OCI-LY3 (cell line): ENCODE results near the gene RNF186.
"Not testable (repeated sequence)": the region's sequence is repeated elsewhere in the genome, so short reads cannot be mapped to it uniquely, and the experiment has no call there.

ENCODE experiments used
- H2AFZ ChIP-seq: fragments of 200-600, 300-600 bp; shearing (Covaris generic); 2 replicates; pipeline ENCODE4 v1.6.0; 2014; ENCODE audit warnings: antibody characterized with exemption, low read depth, low read length
- H3K27ac ChIP-seq: fragments of 200-600, 300-600 bp; sonication (generic); 2 replicates; pipeline ENCODE4 v1.5.1; 2014; ENCODE audit warnings: mild to moderate bottlenecking, low read length, moderate library complexity, mixed read lengths
- H3K27me3 ChIP-seq: fragments of 200-600, 300-600 bp; sonication (generic); 2 replicates; pipeline ENCODE4 v1.6.1; 2014; ENCODE audit warnings: low read depth, low read length, mixed read lengths
- H3K36me3 ChIP-seq: fragments of 200-600, 300-600 bp; sonication (generic); replicated peaks from 2 replicates; pipeline ENCODE3; 2014; ENCODE audit warnings: low read depth, low read length, mixed read lengths
- H3K4me1 ChIP-seq: fragments of 300-600, 200-600 bp; sonication (generic); 2 replicates; pipeline ENCODE4 v1.6.1; 2014; ENCODE audit warnings: low read length, mixed read lengths
- H3K4me2 ChIP-seq: fragments of 200-600, 300-600 bp; sonication (generic); 2 replicates; pipeline ENCODE4 v1.6.1; 2014; ENCODE audit warnings: low read length, mixed read lengths
- H3K4me3 ChIP-seq: fragments of 300-600, 200-600 bp; sonication (generic); 2 replicates; pipeline ENCODE4 v1.5.1; 2014; ENCODE audit warnings: antibody characterized with exemption, mild to moderate bottlenecking, low read length, moderate library complexity
- H3K79me2 ChIP-seq: fragments of 300-600, 200-600 bp; shearing (Covaris generic); 2 replicates; pipeline ENCODE4 v1.6.1; 2014; ENCODE audit warnings: mild to moderate bottlenecking, low read length, mixed read lengths
- H3K9ac ChIP-seq: fragments of 300-600, 200-600 bp; shearing (Covaris generic); 2 replicates; pipeline ENCODE4 v1.6.0; 2014; ENCODE audit warnings: mild to moderate bottlenecking, low read length, moderate library complexity
- H3K9me3 ChIP-seq: fragments of 200-600, 300-600 bp; shearing (Covaris generic); 2 replicates; pipeline ENCODE4 v1.6.1; 2014; ENCODE audit warnings: low read length, mixed read lengths; ENCODE audit not compliant: insufficient read depth
- H4K20me1 ChIP-seq: fragments of 200-600, 300-600 bp; sonication (generic); 2 replicates; pipeline ENCODE4 v1.6.1; 2016; ENCODE audit warnings: low read length, mixed read lengths; ENCODE audit not compliant: insufficient read depth
- CTCF ChIP-seq: fragments of 200-600, 300-600 bp; sonication (generic); IDR thresholded peaks from 2 replicates; pipeline ENCODE4 v1.5.1; 2014; ENCODE audit warnings: antibody characterized with exemption, low read length, low read depth
- EZH2phosphoT487 ChIP-seq: fragments of 200-600 bp; shearing (Covaris generic); IDR thresholded peaks from 2 replicates; pipeline ENCODE4 v1.6.1; 2018; ENCODE audit warnings: antibody characterized with exemption, mixed run types, low read depth

Gene RNF186

DNA sequence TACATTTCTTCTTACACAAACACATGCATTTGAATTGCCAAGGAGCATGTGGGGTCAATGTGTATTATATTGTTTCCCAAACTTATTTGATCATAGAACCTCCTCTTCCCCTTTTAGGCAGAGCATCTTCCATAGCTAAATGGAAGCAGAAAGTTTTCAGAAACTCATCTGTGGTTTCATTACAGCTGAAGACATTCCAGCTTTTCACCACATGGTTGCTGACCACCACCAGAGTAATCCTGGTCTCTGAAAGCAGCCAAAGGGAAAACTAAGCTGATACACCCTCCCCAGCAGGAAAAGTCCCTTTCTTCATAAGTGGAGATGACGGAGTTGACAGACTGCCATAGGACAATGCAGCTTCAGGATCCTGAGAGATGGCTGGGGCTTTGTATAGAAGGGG lies 37.0 kb upstream of the RNF186 start:
- no peak overlapping the region for H2AFZ ChIP-seq
- H3K4me3 ChIP-seq = no peak overlapping the region
- H3K27ac ChIP-seq = no peak overlapping the region
- H3K4me2 ChIP-seq = no peak overlapping the region
- no peaks in the 10 kb centered on the region for H3K36me3 ChIP-seq
- no peaks in the 10 kb centered on the region for H4K20me1 ChIP-seq
- no peaks in the 10 kb centered on the region for H3K4me1 ChIP-seq
- no peaks in the 10 kb centered on the region for H3K9me3 ChIP-seq
- H3K79me2 ChIP-seq = no peaks in the 10 kb centered on the region
- no peaks in the 10 kb centered on the region for H3K27me3 ChIP-seq
- no peak overlapping the region for H3K9ac ChIP-seq
- TF ChIP-seq EZH2phosphoT487 (no peak), CTCF (no peak)

- H3K79me2 ChIP-seq = no peaks in the 10 kb centered on the region
- no peaks in the 10 kb centered on the region for H3K36me3 ChIP-seq
- H3K4me3 ChIP-seq = no peak overlapping the region
- H4K20me1 ChIP-seq = no peaks in the 10 kb centered on the region
- H2AFZ ChIP-seq = no peak overlapping the region
- H3K9me3 ChIP-seq = no peaks in the 10 kb centered on the region
- H3K9ac ChIP-seq = no peak overlapping the region
- H3K4me1 ChIP-seq = no peaks in the 10 kb centered on the region
- H3K4me2 ChIP-seq = no peak overlapping the region
- H3K27me3 ChIP-seq = no peaks in the 10 kb centered on the region
- TF ChIP-seq EZH2phosphoT487 = no peak
- TF ChIP-seq CTCF = no peak
- H3K27ac ChIP-seq = no peak overlapping the region
These were observed 35.1 kb upstream of the RNF186 start for GRCh38 chr1:19850214-19850613.

DNA sequence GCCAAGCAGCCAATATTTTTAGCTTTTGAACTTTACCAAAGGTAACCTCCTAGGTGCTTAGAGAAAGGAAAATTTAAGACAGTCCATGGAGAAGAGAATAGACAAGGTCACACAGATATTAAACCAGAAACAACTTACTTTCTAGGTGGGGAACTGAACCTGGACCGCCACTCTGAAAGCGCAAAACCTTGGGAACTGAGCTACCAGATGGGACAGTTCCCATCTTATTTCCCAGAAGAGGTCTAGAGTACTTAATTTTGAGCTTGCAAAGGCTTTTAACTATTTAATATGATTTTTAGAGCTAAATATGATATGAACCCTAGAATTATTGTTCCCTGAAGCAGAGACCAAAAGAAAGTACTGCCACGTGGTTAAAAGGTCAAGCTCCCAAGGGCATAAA lies 34.2 kb upstream of the RNF186 start:
- H3K9ac ChIP-seq, H3K9me3 ChIP-seq, H3K79me2 ChIP-seq, H3K4me1 ChIP-seq, H4K20me1 ChIP-seq, H2AFZ ChIP-seq, H3K27me3 ChIP-seq, H3K27ac ChIP-seq, H3K36me3 ChIP-seq, H3K4me2 ChIP-seq, H3K4me3 ChIP-seq: not testable (repeated sequence)

DNA sequence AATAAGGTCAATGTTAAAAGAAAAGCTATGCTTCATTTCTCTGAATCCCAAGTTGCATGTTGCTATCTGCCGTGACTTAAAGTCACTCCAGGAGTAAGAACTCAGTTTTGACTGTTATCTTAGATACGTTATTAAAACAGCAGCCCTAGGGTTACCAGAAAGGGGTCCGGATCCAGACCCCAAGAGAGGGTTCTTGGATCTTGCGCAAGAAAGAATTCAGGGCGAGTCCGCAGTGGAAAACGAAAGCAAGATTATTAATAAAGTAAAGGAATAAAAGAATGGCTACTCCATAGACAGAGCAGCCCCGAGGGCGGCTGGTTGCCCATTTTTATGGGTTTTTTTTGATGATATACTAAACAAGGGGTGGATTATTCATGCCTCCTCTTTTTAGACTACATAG lies 32.3 kb upstream of the RNF186 start:
- not testable (repeated sequence) for H3K4me3 ChIP-seq, H3K9ac ChIP-seq, H3K27ac ChIP-seq, H4K20me1 ChIP-seq, H3K4me1 ChIP-seq, H3K79me2 ChIP-seq, H3K36me3 ChIP-seq, H3K27me3 ChIP-seq, H3K9me3 ChIP-seq, H3K4me2 ChIP-seq, H2AFZ ChIP-seq

DNA sequence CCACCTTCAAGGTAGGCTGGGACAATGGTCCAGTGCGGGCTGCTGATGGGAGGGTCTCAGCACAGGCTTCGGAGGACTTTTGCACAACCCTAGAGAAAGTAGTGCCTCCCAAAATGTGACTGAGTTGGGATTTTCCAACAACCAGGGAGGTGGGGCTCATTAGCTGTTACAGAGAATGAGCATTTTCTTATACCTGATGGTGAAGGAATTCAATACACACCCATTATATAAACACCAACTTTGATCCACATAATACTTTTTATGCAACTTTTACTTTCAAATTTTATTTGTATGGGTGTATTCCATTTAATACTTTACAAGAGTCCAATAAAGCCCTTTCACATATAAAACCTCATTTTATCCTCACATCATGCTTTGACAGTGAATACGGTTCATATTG lies 31.3 kb upstream of the RNF186 start:
- no peaks in the 10 kb centered on the region for H4K20me1 ChIP-seq
- H3K79me2 ChIP-seq = no peaks in the 10 kb centered on the region
- H3K27ac ChIP-seq = no peak overlapping the region
- no peak overlapping the region for H3K9ac ChIP-seq
- H3K36me3 ChIP-seq = no peaks in the 10 kb centered on the region
- H3K27me3 ChIP-seq = no peaks in the 10 kb centered on the region
- no peaks in the 10 kb centered on the region for H3K9me3 ChIP-seq
- no peak overlapping the region for H3K4me3 ChIP-seq
- no peak overlapping the region for H3K4me2 ChIP-seq
- TF ChIP-seq CTCF = no peak
- no peak for TF ChIP-seq EZH2phosphoT487
- H2AFZ ChIP-seq = no peak overlapping the region
- H3K4me1 ChIP-seq = no peaks in the 10 kb centered on the region
